ENCODE measurements around the gene TMEM88. TPM values are rescaled to one million over a fixed set of nuclear protein-coding genes. Genes with fewer than 3 reads are reported as not detected.

The TMEM88 gene
- total and polyA plus RNA-seq, 2 of the 4 experiments (the other 2 are of a cell fraction) = 2.1 TPM; not detected in 1

- no peak overlapping the region for H2AK9ac ChIP-seq (replicated peaks; ENCODE audit: low read depth, low read length, poor library complexity)
- intact Hi-C loops (cut with micrococcal nuclease) (no loop called here), dilution Hi-C loops (cut with HindIII; ENCODE audit: low sequenced_read_pairs, unreplicated experiment) (no loop called here), in situ Hi-C loops (cut with MboI; ENCODE audit: low sequenced_read_pairs) (no loop called here)
- ChIA-PET CTCF (interaction anchor here (1.8 kb wide), 1 partner anchor 76 kb away, joined by 5 read pairs; no protein-coding TSS in a partner anchor), POLR2A (ENCODE audit: unreplicated experiment) (no interaction called here)
- H2BK5ac ChIP-seq (ENCODE audit: low read depth, low read length, poor library complexity, severe bottlenecking) = no peak overlapping the region
- H3K56ac ChIP-seq (ENCODE audit: extremely low read depth, insufficient read depth, low read length) = no peak overlapping the region
- H3K4ac ChIP-seq (ENCODE audit: low read depth, low read length) = no peak overlapping the region
- H3K27me3 ChIP-seq (ENCODE audit: control insufficient read depth, insufficient read depth, low read length) = peaks cover 49% of the 10 kb centered on the region
- H3K4me1 ChIP-seq (ENCODE audit: control insufficient read depth, insufficient read depth, low read length) = no peaks in the 10 kb centered on the region
- H3K23ac ChIP-seq (ENCODE audit: low read depth, low read length) = no peak overlapping the region
- H3K36me3 ChIP-seq (ENCODE audit: control insufficient read depth, insufficient read depth, low read length) = no peaks in the 10 kb centered on the region
- H2BK15ac ChIP-seq (ENCODE audit: low read depth, low read length) = no peak overlapping the region
- no peak overlapping the region for H3K18ac ChIP-seq (ENCODE audit: low read depth, low read length)
- no peaks in the 10 kb centered on the region for H3K9me1 ChIP-seq (ENCODE audit: insufficient read depth, low read length)
- H2BK20ac ChIP-seq (ENCODE audit: low read depth, low read length) = no peak overlapping the region
- TF ChIP-seq MAZ (IDR thresholded peaks at IDR 0.05; ENCODE audit: borderline replicate concordance, low read depth, low read length) (no peak), CTCF (conservative IDR thresholded peaks at IDR 0.05; ENCODE audit: low read depth, low read length) (no peak), MXI1 (IDR thresholded peaks at IDR 0.05; ENCODE audit: borderline replicate concordance, low read depth, low read length) (no peak), SMC3 (IDR thresholded peaks at IDR 0.05; ENCODE audit: low read depth, low read length) (no peak)
- H4K8ac ChIP-seq (ENCODE audit: low read depth in 2 of 2, low read length in 2 of 2) = no peak overlapping the region
- WGBS, 2 experiments (ENCODE audit: extremely low coverage in 2 of 2, insufficient read length in 1 of 2) = 75% methylated on average over 6 of the region's 27 CpGs; no CpG with 5 or more reads in 1 of the 2 experiments
- H3K79me1 ChIP-seq (ENCODE audit: low read depth in 1 of 2, low read length in 2 of 2) = no peaks in the 10 kb centered on the region
- no peaks in the 10 kb centered on the region; the same call in none of the 2 replicates for H4K20me1 ChIP-seq (ENCODE audit: insufficient read depth, low read length)
- no peak overlapping the region for H3K27ac ChIP-seq (ENCODE audit: insufficient read depth, low read length)
- no peak overlapping the region for H2BK120ac ChIP-seq (ENCODE audit: low read depth, low read length)
- H2AK5ac ChIP-seq (ENCODE audit: low read depth, low read length) = no peak overlapping the region
- H4K91ac ChIP-seq (ENCODE audit: insufficient read depth, low read depth, low read length) = no peak overlapping the region
- no peak overlapping the region for H3K14ac ChIP-seq (replicated peaks; ENCODE audit: low read depth, low read length)
- ATAC-seq (ENCODE audit: low read depth) = no peak
- no peak overlapping the region for H4K5ac ChIP-seq (ENCODE audit: low read depth, low read length)
- BruUV-seq (replicated peaks) = no TSS peak
- no peak overlapping the region for H3K9ac ChIP-seq (ENCODE audit: low read depth, low read length)
- H3K4me3 ChIP-seq (ENCODE audit: insufficient read depth, low read depth, low read length) = no peak overlapping the region
- no peak for DNase-seq
- H3K9me3 ChIP-seq (ENCODE audit: control insufficient read depth, insufficient read depth, low read length) = no peaks in the 10 kb centered on the region
- H2AFZ ChIP-seq (replicated peaks; ENCODE audit: low read length, poor library complexity) = peak overlapping the region; percentile 63
- no peak overlapping the region for H3K4me2 ChIP-seq (ENCODE audit: low read depth, low read length)
Observed at GRCh38 chr17:7818746-7819645, 35.9 kb upstream of the TMEM88 start.

Measured in IMR-90 (cell line).